Neural cell (in vitro differentiated cells): Measurements from ENCODE around the gene DPYD. TPM values are rescaled to one million over a fixed set of nuclear protein-coding genes. Genes with fewer than 3 reads are reported as not detected.

Source experiments
- H2AFZ ChIP-seq: fragments of 200-600, 300-800 bp; sonication (generic), shearing (Covaris generic); 2 replicates; pipeline ENCODE4 v1.6.0; 2014; ENCODE audit warnings: low read depth, mild to moderate bottlenecking, antibody characterized with exemption, low read length, moderate library complexity
- H3F3A ChIP-seq: fragments of 200-600 bp; shearing (Covaris generic); 2 replicates; pipeline ENCODE4 v1.6.1; 2016; ENCODE audit warnings: mild to moderate bottlenecking, moderate library complexity, mixed read lengths, antibody characterized with exemption, low read length; ENCODE audit not compliant: insufficient read depth, poor library complexity, severe bottlenecking
- H3K27ac ChIP-seq: fragments of 200-600, 300-800 bp; sonication (generic), shearing (Covaris generic); 2 replicates; pipeline ENCODE4 v1.5.1; 2014; ENCODE audit warnings: mild to moderate bottlenecking, low read length, moderate library complexity
- H3K27me3 ChIP-seq: fragments of 300-800, 200-600 bp; sonication (generic), shearing (Covaris generic); 2 replicates; pipeline ENCODE4 v1.6.0; 2014; ENCODE audit warnings: mild to moderate bottlenecking, low read depth, low read length, moderate library complexity; ENCODE audit not compliant: insufficient read depth
- H3K36me3 ChIP-seq: fragments of 300-800, 200-600 bp; sonication (generic), shearing (Covaris generic); 2 replicates; pipeline ENCODE4 v1.5.1; 2014; ENCODE audit warnings: mild to moderate bottlenecking, antibody characterized with exemption, low read length, moderate library complexity; ENCODE audit not compliant: insufficient read depth
- H3K4me2 ChIP-seq: fragments of 300-800, 200-600 bp; sonication (generic), shearing (Covaris generic); 2 replicates; pipeline ENCODE4 v1.6.0; 2014; ENCODE audit warnings: mild to moderate bottlenecking, low read length
- H3K4me3 ChIP-seq: fragments of 300-800, 200-600 bp; sonication (generic), shearing (Covaris generic); 2 replicates; pipeline ENCODE4 v1.5.1; 2014; ENCODE audit warnings: mild to moderate bottlenecking, low read length, moderate library complexity
- H3K79me2 ChIP-seq: fragments of 200-600 bp; shearing (Covaris generic); replicated peaks from 2 replicates; pipeline ENCODE4 v1.6.0; 2014; ENCODE audit warnings: mild to moderate bottlenecking, low read length, moderate library complexity; ENCODE audit not compliant: insufficient read depth
- H3K9ac ChIP-seq: fragments of 300-800, 200-600 bp; sonication (generic), shearing (Covaris generic); 2 replicates; pipeline ENCODE4 v1.6.1; 2016; ENCODE audit warnings: mild to moderate bottlenecking, low read length, mixed read lengths
- H3K9me2 ChIP-seq: fragments of 200-600 bp; shearing (Covaris generic); 2 replicates; pipeline ENCODE4 v1.6.1; 2016; ENCODE audit warnings: mild to moderate bottlenecking, low read length, mixed read lengths; ENCODE audit not compliant: insufficient read depth
- H3K9me3 ChIP-seq: fragments of 200-600, 300-800 bp; sonication (generic), shearing (Covaris generic); 2 replicates; pipeline ENCODE4 v1.6.1; 2016; ENCODE audit warnings: mild to moderate bottlenecking, mixed run types, low read length, moderate library complexity, mixed read lengths
- H4K20me1 ChIP-seq: fragments of 200-600 bp; shearing (Covaris generic); 2 replicates; pipeline ENCODE4 v1.6.1; 2016; ENCODE audit warnings: mild to moderate bottlenecking, mixed run types; ENCODE audit not compliant: insufficient read depth
- CTCF ChIP-seq: fragments of 450-650 bp; IDR thresholded peaks from 2 replicates; pipeline ENCODE4 v1.5.1; 2014; ENCODE audit warnings: antibody characterized with exemption, mild to moderate bottlenecking, moderate library complexity; ENCODE audit not compliant: poor library complexity, severe bottlenecking
- EP300 ChIP-seq: fragments of 450-650 bp; conservative IDR thresholded peaks from 2 replicates; pipeline ENCODE4 v1.6.1; 2014; ENCODE audit warnings: antibody characterized with exemption, mild to moderate bottlenecking, moderate library complexity; ENCODE audit not compliant: poor library complexity, severe bottlenecking
- EZH2 ChIP-seq: fragments of 200-600, 300-800 bp; shearing (Covaris generic), sonication (generic); IDR thresholded peaks from 2 replicates; pipeline ENCODE4 v1.6.1; 2014; ENCODE audit warnings: antibody characterized with exemption, low read length, borderline replicate concordance, mild to moderate bottlenecking; ENCODE audit not compliant: insufficient read depth, poor library complexity, severe bottlenecking
- MXI1 ChIP-seq: fragments of 450-650 bp; conservative IDR thresholded peaks from 2 replicates; pipeline ENCODE4 v1.6.1; 2014; ENCODE audit warnings: antibody characterized with exemption, mild to moderate bottlenecking; ENCODE audit not compliant: poor library complexity, severe bottlenecking
- POLR2AphosphoS5 ChIP-seq: IDR thresholded peaks from 2 replicates; pipeline ENCODE4 v1.6.1; 2012
- RAD21 ChIP-seq: fragments of 450-650 bp; conservative IDR thresholded peaks from 2 replicates; pipeline ENCODE4 v1.6.1; 2014; ENCODE audit warnings: antibody characterized with exemption, mild to moderate bottlenecking, moderate library complexity
- REST ChIP-seq: IDR thresholded peaks from 2 replicates; pipeline ENCODE4 v1.6.1; 2012; ENCODE audit warnings: borderline replicate concordance
- SMC3 ChIP-seq: fragments of 450-650 bp; conservative IDR thresholded peaks from 2 replicates; pipeline ENCODE4 v1.6.1; 2014; ENCODE audit warnings: antibody characterized with exemption, mild to moderate bottlenecking, moderate library complexity; ENCODE audit not compliant: poor library complexity
- TAF1 ChIP-seq: IDR thresholded peaks from 2 replicates; pipeline ENCODE4 v1.6.1; 2012; ENCODE audit warnings: low read depth
- polyA plus RNA-seq: library from polyadenylated mRNA; depleted of rRNA; stranded (reverse); fragments of >200 nt; gene quantifications from 2 replicates; pipeline ENCODE4 v1.2.3, GENCODE V29; 2014

DPYD gene
- polyA plus RNA-seq, 1 donor from 2014 or later, result 6.7 TPM

GRCh38 chr1:97864615-97865014, 56.2 kb downstream of the DPYD start:
- H3K9me2 ChIP-seq, result no peaks in the 10 kb centered on the region
- H3K27me3 ChIP-seq, result no peaks in the 10 kb centered on the region
- H3K4me2 ChIP-seq, result no peak overlapping the region
- H3K9ac ChIP-seq, result no peak overlapping the region
- H2AFZ ChIP-seq, result no peak overlapping the region
- H4K20me1 ChIP-seq, result no peaks in the 10 kb centered on the region
- TF ChIP-seq SMC3, result no peak
- no peak for TF ChIP-seq TAF1
- no peak for TF ChIP-seq EP300
- TF ChIP-seq CTCF, result no peak
- TF ChIP-seq EZH2, result no peak
- TF ChIP-seq MXI1, result no peak
- no peak for TF ChIP-seq REST
- no peak for TF ChIP-seq POLR2AphosphoS5
- no peak for TF ChIP-seq RAD21
- no peaks in the 10 kb centered on the region for H3K36me3 ChIP-seq
- H3F3A ChIP-seq, result no peaks in the 10 kb centered on the region
- no peak overlapping the region for H3K4me3 ChIP-seq
- H3K27ac ChIP-seq, result no peak overlapping the region
- H3K9me3 ChIP-seq, result peaks cover 8% of the 10 kb centered on the region
- no peaks in the 10 kb centered on the region for H3K79me2 ChIP-seq

GRCh38 chr1:97853221-97853620, 67.6 kb downstream of the DPYD start:
- Histone ChIP-seq H3K4me2 (no peak overlapping the region), H3K79me2 (no peaks in the 10 kb centered on the region), H3K9me2 (no peaks in the 10 kb centered on the region), H3K36me3 (no peaks in the 10 kb centered on the region), H2AFZ (no peak overlapping the region), H4K20me1 (no peaks in the 10 kb centered on the region), H3K9ac (no peak overlapping the region), H3K27ac (no peak overlapping the region), H3K9me3 (no peaks in the 10 kb centered on the region), H3F3A (no peaks in the 10 kb centered on the region), H3K27me3 (no peaks in the 10 kb centered on the region), H3K4me3 (no peak overlapping the region)
- TF ChIP-seq EZH2 (no peak), TAF1 (no peak), REST (no peak), EP300 (no peak), RAD21 (no peak), MXI1 (no peak), POLR2AphosphoS5 (no peak), CTCF (no peak), SMC3 (no peak)
